DND-41 (cell line): Measurements from ENCODE around the gene SERAC1.

ENCODE experiments used
- EZH2 ChIP-seq: IDR thresholded peaks from 3 replicates; pipeline ENCODE4 v1.6.1; 2012; ENCODE audit warnings: borderline replicate concordance, low read depth, mild to moderate bottlenecking, moderate library complexity, low read length, inconsistent platforms; ENCODE audit not compliant: severe bottlenecking
- TF ChIP-seq, protein P1 (sequence below): IDR thresholded peaks from 2 replicates; pipeline ENCODE4 v1.5.1; 2012; ENCODE audit warnings: borderline replicate concordance, low read length, moderate library complexity, mild to moderate bottlenecking; ENCODE audit not compliant: poor library complexity, severe bottlenecking; ENCODE audit errors: extremely low read depth

DNA sequence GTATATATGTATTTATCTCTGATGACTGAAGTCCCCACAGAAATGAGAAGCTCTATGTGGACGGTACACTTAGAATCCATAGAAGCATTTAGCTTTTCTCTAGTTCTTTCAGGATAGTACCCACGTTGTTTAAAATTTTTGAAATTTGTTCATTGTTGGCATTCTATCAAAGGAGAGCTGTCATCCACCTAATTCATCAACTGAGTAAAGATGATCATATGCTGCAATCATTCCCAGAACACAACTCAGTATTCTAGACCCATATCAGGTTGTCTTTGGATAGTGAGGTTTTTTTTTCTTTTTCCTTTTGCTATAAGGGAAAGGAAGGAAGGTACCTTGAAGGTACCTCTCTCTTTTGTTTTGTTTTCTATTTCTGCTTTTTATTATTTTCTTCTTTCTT lies 9.3 kb downstream of the SERAC1 start:
- TF ChIP-seq, protein P1, sequence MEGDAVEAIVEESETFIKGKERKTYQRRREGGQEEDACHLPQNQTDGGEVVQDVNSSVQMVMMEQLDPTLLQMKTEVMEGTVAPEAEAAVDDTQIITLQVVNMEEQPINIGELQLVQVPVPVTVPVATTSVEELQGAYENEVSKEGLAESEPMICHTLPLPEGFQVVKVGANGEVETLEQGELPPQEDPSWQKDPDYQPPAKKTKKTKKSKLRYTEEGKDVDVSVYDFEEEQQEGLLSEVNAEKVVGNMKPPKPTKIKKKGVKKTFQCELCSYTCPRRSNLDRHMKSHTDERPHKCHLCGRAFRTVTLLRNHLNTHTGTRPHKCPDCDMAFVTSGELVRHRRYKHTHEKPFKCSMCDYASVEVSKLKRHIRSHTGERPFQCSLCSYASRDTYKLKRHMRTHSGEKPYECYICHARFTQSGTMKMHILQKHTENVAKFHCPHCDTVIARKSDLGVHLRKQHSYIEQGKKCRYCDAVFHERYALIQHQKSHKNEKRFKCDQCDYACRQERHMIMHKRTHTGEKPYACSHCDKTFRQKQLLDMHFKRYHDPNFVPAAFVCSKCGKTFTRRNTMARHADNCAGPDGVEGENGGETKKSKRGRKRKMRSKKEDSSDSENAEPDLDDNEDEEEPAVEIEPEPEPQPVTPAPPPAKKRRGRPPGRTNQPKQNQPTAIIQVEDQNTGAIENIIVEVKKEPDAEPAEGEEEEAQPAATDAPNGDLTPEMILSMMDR = no peak
- TF ChIP-seq EZH2 = no peak
